ENCODE data around the gene DMPK.

GRCh38 chr19:45822716-45823115 lies 40.4 kb upstream of the DMPK start:
- no peak for TF ChIP-seq CTCF (conservative IDR thresholded peaks at IDR 0.05; ENCODE audit: low read length)
- TF ChIP-seq EZH2phosphoT487 (IDR thresholded peaks at IDR 0.05; ENCODE audit: borderline replicate concordance, low read depth, low read length) = no peak
